ENCODE results near the gene SNX13. TPM values are rescaled to one million over a fixed set of nuclear protein-coding genes. Genes with fewer than 3 reads are reported as not detected.

The SNX13 gene
- total and polyA plus RNA-seq, 3 experiments from 2014 or later = 9.2 to 26.3 (median 23.4) TPM

DNA sequence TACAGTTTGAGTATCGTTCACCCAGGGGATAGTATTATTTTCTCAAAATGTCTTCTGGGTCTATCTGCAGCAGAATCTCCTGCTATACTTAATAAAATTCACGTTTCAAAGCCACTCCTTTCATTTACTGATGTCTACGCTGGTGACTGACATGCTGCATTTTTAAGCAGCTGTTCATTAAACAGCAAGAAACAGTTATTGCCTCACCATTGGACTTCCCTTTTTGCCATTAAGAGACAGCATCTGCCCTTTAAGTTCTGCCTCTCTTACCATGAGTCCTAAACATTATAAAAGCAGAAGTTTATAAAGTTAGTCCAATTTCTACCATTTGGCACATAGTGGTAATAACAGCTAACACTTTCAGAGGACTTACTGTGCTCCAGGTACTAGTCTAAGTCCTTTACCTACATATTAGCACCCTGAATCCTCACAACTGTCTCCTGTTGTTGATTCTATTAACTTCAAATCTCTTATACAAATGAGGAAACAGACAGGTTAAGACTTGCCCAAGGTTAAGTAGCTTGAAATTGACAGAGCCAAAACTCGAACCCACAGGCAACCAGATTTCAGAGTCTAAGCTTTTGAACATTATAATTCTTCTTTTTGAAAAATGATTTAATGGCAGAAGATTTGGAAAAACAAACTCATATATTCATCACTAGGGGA is 169.5 kb downstream of the SNX13 start:
- Mint-ChIP-seq H3K36me3 (no peaks in the 10 kb centered on the region), H3K27ac (no peak overlapping the region), H3K9me3 (no peaks in the 10 kb centered on the region), H3K4me1 (peaks cover 4 to 10% (median 9%) of the 10 kb centered on the region in 3 donors), H3K4me3 (no peak overlapping the region), H3K27me3 (no peaks in the 10 kb centered on the region)
- H3K27ac ChIP-seq (ENCODE audit: low read depth, low read length) = no peak overlapping the region
- H3K4me1 ChIP-seq (ENCODE audit: insufficient read depth, low read length) = no peaks in the 10 kb centered on the region
- DNase-seq = no peak
- POLR2A ChIA-PET = no interaction called here
- no peaks in the 10 kb centered on the region for H3K9me3 ChIP-seq (ENCODE audit: low read length)
- H3K36me3 ChIP-seq (ENCODE audit: insufficient read depth, low read length) = no peaks in the 10 kb centered on the region
- CTCF ChIA-PET = interaction anchor here (1.1 to 2.3 kb wide), 6 partner anchors 10 to 584 kb away, joined by 3 to 15 read pairs (median 4); no protein-coding TSS in a partner anchor
- H3K27me3 ChIP-seq (ENCODE audit: insufficient read depth, low read length, poor library complexity, severe bottlenecking) = no peaks in the 10 kb centered on the region
- H3K4me3 ChIP-seq (ENCODE audit: low read length) = no peak overlapping the region

DNA sequence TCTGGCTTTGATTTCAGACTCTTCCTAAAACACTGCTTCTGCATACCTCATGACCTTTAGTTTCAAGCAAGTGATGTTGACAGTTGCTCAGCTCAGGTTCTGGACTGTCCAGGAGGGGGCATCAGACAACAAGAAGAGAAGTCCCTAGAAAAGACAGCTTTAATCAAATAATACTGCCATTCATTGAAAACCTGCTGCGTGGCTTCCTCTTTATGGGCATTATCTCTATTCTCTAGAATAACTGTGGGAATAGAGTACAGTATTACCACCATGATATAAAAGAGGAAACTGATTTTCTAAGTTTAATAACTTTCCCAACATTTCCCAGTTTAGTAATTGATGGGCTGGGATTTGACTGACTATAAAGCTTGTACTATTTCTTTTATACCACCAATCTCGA is 170.4 kb downstream of the SNX13 start:
- H3K27me3 Mint-ChIP-seq = no peaks in the 10 kb centered on the region
- H3K27ac Mint-ChIP-seq = no peak overlapping the region
- POLR2A ChIA-PET = no interaction called here
- no peaks in the 10 kb centered on the region for H3K36me3 ChIP-seq (ENCODE audit: insufficient read depth, low read length)
- H3K36me3 Mint-ChIP-seq = peaks cover 0 to 3% (median 0%) of the 10 kb centered on the region in 3 donors
- H3K27me3 ChIP-seq (ENCODE audit: insufficient read depth, low read length, poor library complexity, severe bottlenecking) = no peaks in the 10 kb centered on the region
- CTCF ChIA-PET = interaction anchor here (0.7 to 2.3 kb wide), 8 partner anchors 11 to 585 kb away, joined by 3 to 15 read pairs (median 4); no protein-coding TSS in a partner anchor
- no peak overlapping the region for H3K27ac ChIP-seq (ENCODE audit: low read depth, low read length)
- no peak overlapping the region for H3K4me3 ChIP-seq (ENCODE audit: low read length)
- DNase-seq = peak; percentile 20 to 66 (median 26)
- H3K4me1 ChIP-seq (ENCODE audit: insufficient read depth, low read length) = no peaks in the 10 kb centered on the region
- no peaks in the 10 kb centered on the region for H3K9me3 ChIP-seq (ENCODE audit: low read length)
- peaks cover 4 to 10% (median 9%) of the 10 kb centered on the region in 3 donors for H3K4me1 Mint-ChIP-seq
- no peak overlapping the region for H3K4me3 Mint-ChIP-seq
- H3K9me3 Mint-ChIP-seq = no peaks in the 10 kb centered on the region

DNA sequence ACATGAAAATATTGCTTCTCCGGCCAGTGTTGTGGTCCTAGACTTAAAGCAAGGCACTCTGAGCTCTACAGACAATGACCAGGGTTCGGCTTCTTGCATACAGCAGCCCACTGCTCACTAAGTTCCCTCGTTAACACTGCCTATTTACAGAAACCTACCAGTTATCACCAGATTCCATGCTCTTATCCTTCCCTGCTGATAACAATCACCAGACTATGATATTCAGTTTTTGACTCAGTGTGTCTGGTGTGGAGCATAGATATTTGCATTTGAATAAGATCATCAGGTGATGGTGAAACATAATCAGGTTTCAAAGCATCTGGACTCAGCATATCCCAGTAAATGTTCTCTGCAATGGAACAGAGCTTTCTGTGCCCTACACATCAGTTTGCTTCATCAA is 182.3 kb downstream of the SNX13 start:
- Mint-ChIP-seq H3K4me1 (no peaks in the 10 kb centered on the region), H3K27ac (no peak overlapping the region), H3K27me3 (no peaks in the 10 kb centered on the region), H3K36me3 (peaks cover 0 to 22% (median 0%) of the 10 kb centered on the region in 3 donors), H3K9me3 (peaks cover 0 to 2% (median 0%) of the 10 kb centered on the region in 5 donors), H3K4me3 (no peak overlapping the region)
- no peak for DNase-seq
- Histone ChIP-seq H3K4me1 (ENCODE audit: insufficient read depth, low read length) (no peaks in the 10 kb centered on the region), H3K9me3 (ENCODE audit: low read length) (no peaks in the 10 kb centered on the region), H3K36me3 (ENCODE audit: insufficient read depth, low read length) (no peaks in the 10 kb centered on the region), H3K4me3 (ENCODE audit: low read length) (no peak overlapping the region), H3K27me3 (ENCODE audit: insufficient read depth, low read length, poor library complexity, severe bottlenecking) (no peaks in the 10 kb centered on the region), H3K27ac (ENCODE audit: low read depth, low read length) (no peak overlapping the region)
- POLR2A ChIA-PET = no interaction called here
- CTCF ChIA-PET = no interaction called here

DNA sequence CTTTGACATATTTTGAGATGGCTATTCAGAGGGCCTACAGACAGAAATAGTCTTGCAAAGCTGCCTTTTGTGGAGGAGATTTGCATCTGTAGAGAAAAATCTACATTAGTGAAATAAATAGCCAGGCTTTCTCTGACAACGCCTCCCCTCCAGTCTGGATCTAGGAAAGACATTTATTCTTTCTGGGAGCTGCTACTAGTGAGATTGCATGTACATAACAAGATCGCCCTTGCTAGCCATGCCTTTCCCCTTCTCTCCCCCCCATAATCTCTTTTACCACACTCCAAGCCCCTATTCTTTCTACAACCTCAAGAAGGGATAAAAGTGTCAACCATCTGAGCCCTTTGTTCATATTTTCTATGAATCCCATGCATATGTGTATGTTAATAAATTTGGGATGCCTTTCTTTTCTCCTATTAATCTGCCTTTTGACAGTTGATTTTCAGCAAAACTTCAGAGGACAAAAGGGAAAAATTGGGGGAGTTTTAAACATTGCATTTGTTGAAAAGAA is 194.2 kb downstream of the SNX13 start:
- Histone ChIP-seq H3K4me3 (ENCODE audit: low read length) (no peak overlapping the region), H3K4me1 (ENCODE audit: insufficient read depth, low read length) (no peaks in the 10 kb centered on the region), H3K9me3 (ENCODE audit: low read length) (no peaks in the 10 kb centered on the region), H3K27ac (ENCODE audit: low read depth, low read length) (no peak overlapping the region), H3K27me3 (ENCODE audit: insufficient read depth, low read length, poor library complexity, severe bottlenecking) (no peaks in the 10 kb centered on the region), H3K36me3 (ENCODE audit: insufficient read depth, low read length) (no peaks in the 10 kb centered on the region)
- Mint-ChIP-seq H3K9me3 (no peaks in the 10 kb centered on the region), H3K4me1 (no peaks in the 10 kb centered on the region), H3K27ac (no peak overlapping the region), H3K27me3 (no peaks in the 10 kb centered on the region), H3K4me3 (no peak overlapping the region), H3K36me3 (no peaks in the 10 kb centered on the region)
- ChIA-PET CTCF (no interaction called here), POLR2A (no interaction called here)
- DNase-seq = no peak

DNA sequence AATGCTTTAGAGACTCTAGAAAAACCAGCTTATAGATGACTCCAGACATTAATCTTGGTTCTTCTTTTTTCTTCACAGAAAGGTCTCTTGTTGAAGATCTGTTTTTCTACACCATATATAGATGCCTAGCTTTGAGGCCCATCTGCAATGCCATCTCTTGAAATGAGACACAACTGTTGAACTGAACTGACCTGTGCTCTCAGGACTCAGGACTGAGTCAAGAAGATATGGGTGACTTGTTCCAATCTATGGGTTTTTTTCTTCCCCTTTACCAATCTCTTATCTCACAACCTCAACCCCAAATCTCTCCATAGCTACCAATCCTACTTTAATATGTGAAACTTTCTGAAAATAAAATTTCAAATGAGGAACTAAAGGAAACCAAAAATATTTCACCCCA is 194.7 kb downstream of the SNX13 start:
- H3K27me3 ChIP-seq (ENCODE audit: insufficient read depth, low read length, poor library complexity, severe bottlenecking) = no peaks in the 10 kb centered on the region
- H3K36me3 ChIP-seq (ENCODE audit: insufficient read depth, low read length) = no peaks in the 10 kb centered on the region
- no peak overlapping the region for H3K27ac ChIP-seq (ENCODE audit: low read depth, low read length)
- H3K36me3 Mint-ChIP-seq = no peaks in the 10 kb centered on the region
- H3K9me3 Mint-ChIP-seq = no peaks in the 10 kb centered on the region
- H3K4me1 ChIP-seq (ENCODE audit: insufficient read depth, low read length) = no peaks in the 10 kb centered on the region
- H3K4me3 Mint-ChIP-seq = no peak overlapping the region
- CTCF ChIA-PET = no interaction called here
- DNase-seq = no peak
- no peaks in the 10 kb centered on the region for H3K4me1 Mint-ChIP-seq
- no peak overlapping the region for H3K4me3 ChIP-seq (ENCODE audit: low read length)
- no peaks in the 10 kb centered on the region for H3K27me3 Mint-ChIP-seq
- H3K27ac Mint-ChIP-seq = no peak overlapping the region
- H3K9me3 ChIP-seq (ENCODE audit: low read length) = no peaks in the 10 kb centered on the region
- POLR2A ChIA-PET = no interaction called here

DNA sequence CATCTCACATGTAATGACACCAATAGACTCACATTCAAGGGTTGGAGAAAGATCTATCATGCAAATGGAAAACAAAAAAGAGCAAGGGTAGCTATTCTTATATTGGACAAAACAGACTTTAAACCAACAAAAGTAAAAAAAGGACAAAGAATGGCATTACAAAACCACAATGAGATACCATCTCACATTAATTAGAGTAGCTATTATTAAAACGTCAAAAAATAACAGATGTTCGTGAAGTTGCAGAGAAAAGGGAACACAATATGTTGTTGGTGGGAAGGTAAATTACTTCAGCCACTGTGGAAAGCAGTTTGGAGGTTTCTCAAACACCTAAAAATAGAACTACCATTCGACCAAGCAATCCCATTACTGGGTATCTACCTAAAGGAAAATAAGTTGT is 197.0 kb downstream of the SNX13 start:
- Histone ChIP-seq H3K27me3 (ENCODE audit: insufficient read depth, low read length, poor library complexity, severe bottlenecking) (no peaks in the 10 kb centered on the region), H3K9me3 (ENCODE audit: low read length) (no peaks in the 10 kb centered on the region), H3K4me3 (ENCODE audit: low read length) (no peak overlapping the region), H3K36me3 (ENCODE audit: insufficient read depth, low read length) (no peaks in the 10 kb centered on the region), H3K4me1 (ENCODE audit: insufficient read depth, low read length) (no peaks in the 10 kb centered on the region), H3K27ac (ENCODE audit: low read depth, low read length) (no peak overlapping the region)
- no peak overlapping the region for H3K4me3 Mint-ChIP-seq
- POLR2A ChIA-PET = no interaction called here
- no peaks in the 10 kb centered on the region for H3K27me3 Mint-ChIP-seq
- H3K4me1 Mint-ChIP-seq = no peaks in the 10 kb centered on the region
- H3K27ac Mint-ChIP-seq = no peak overlapping the region
- DNase-seq = no peak
- H3K36me3 Mint-ChIP-seq = no peaks in the 10 kb centered on the region
- CTCF ChIA-PET = no interaction called here
- peaks cover 0 to 3% (median 0%) of the 10 kb centered on the region in 5 donors for H3K9me3 Mint-ChIP-seq

DNA sequence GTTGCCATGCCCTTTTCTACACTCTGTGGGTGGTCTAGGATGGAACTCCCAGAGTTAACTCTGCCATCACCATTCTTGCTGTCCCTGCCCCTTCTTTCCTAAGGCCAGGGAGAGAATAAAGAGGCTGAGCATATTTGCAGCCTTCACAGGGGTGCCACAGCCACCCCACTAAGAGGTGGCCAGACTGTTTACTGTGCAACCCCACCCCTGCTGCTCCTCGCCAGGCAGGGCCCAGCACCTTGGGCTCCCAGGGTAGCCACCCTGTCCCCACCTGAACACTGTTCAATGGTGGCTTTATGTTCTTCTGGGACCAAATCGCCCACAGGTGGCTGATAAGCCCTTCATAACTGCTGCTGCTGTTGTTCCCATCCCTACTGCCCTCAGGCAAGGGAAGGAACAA is 198.9 kb downstream of the SNX13 start:
- no peaks in the 10 kb centered on the region for H3K36me3 Mint-ChIP-seq
- Histone ChIP-seq H3K4me3 (ENCODE audit: low read length) (no peak overlapping the region), H3K27ac (ENCODE audit: low read depth, low read length) (no peak overlapping the region), H3K4me1 (ENCODE audit: insufficient read depth, low read length) (no peaks in the 10 kb centered on the region), H3K27me3 (ENCODE audit: insufficient read depth, low read length, poor library complexity, severe bottlenecking) (no peaks in the 10 kb centered on the region), H3K36me3 (ENCODE audit: insufficient read depth, low read length) (no peaks in the 10 kb centered on the region), H3K9me3 (ENCODE audit: low read length) (no peaks in the 10 kb centered on the region)
- no peak for DNase-seq
- POLR2A ChIA-PET = no interaction called here
- no peak overlapping the region for H3K27ac Mint-ChIP-seq
- no peaks in the 10 kb centered on the region for H3K4me1 Mint-ChIP-seq
- peaks cover 0 to 3% (median 1%) of the 10 kb centered on the region in 5 donors for H3K9me3 Mint-ChIP-seq
- H3K27me3 Mint-ChIP-seq = peaks cover 0 to 4% of the 10 kb centered on the region in 2 donors
- no peak overlapping the region for H3K4me3 Mint-ChIP-seq
- CTCF ChIA-PET = no interaction called here

Data from CD8-positive, alpha-beta memory T cell (primary cell).